Tibial nerve (tissue), 3 donors: ENCODE measurements around the gene UFSP2.

Experiments
- CTCF ChIP-seq, 5 experiments: fragments of 200-600 bp in 3 of 5; fragments of 450-650 bp in 2 of 5; sonication (generic) in 3 of 5; IDR thresholded peaks; one replicate each; pipeline ENCODE4 v1.5.1; 2016 to 2019; ENCODE audit warnings: antibody characterized with exemption in 5 of 5, mild to moderate bottlenecking in 3 of 5, moderate library complexity in 2 of 5
- POLR2A ChIP-seq, 2 donors: fragments of 450-650 bp; IDR thresholded peaks; one replicate each; pipeline ENCODE4 v1.6.1; 2017; ENCODE audit warnings: antibody characterized with exemption in 2 of 2, mild to moderate bottlenecking in 2 of 2, moderate library complexity in 2 of 2

- TF ChIP-seq CTCF (IDR thresholded peaks at IDR 0.05), result no peak
- TF ChIP-seq POLR2A (IDR thresholded peaks at IDR 0.05), result no peak
These were observed 44.9 kb upstream of the UFSP2 start for GRCh38 chr4:185470501-185471195.
